Mesothelial cell of epicardium (in vitro differentiated cells): Measurements from ENCODE around the gene GLA. TPM values are rescaled to one million over a fixed set of nuclear protein-coding genes. Genes with fewer than 3 reads are reported as not detected.

ENCODE experiments used
- DNase-seq, 2 experiments: peaks; one replicate each; pipeline ENCODE4 v3.0.0; 2021; ENCODE audit warnings: low spot score in 2 of 2; ENCODE audit not compliant: unreplicated experiment in 2 of 2
- H3K27ac Mint-ChIP-seq: 2 replicates; pipeline ENCODE4 v1.8.0; 2021; ENCODE audit warnings: mixed read lengths
- H3K27me3 Mint-ChIP-seq: 2 replicates; pipeline ENCODE4 v1.8.0; 2021; ENCODE audit warnings: low read depth, mixed read lengths
- H3K36me3 Mint-ChIP-seq: 2 replicates; pipeline ENCODE4 v1.8.0; 2021; ENCODE audit warnings: mixed read lengths
- H3K4me1 Mint-ChIP-seq: 2 replicates; pipeline ENCODE4 v1.8.0; 2021; ENCODE audit warnings: mixed read lengths
- H3K4me3 Mint-ChIP-seq: 2 replicates; pipeline ENCODE4 v1.8.0; 2021; ENCODE audit warnings: mild to moderate bottlenecking, moderate library complexity, mixed read lengths
- H3K9me3 Mint-ChIP-seq: 2 replicates; pipeline ENCODE4 v1.8.0; 2021; ENCODE audit warnings: mixed read lengths
- total RNA-seq: library from RNA; stranded (reverse); gene quantifications from 3 replicates; pipeline ENCODE4 v1.2.1, GENCODE V29; 2021
- TF ChIP-seq, protein P1 (sequence below): fragments of 200-600 bp; sonication (generic); IDR thresholded peaks from one replicate; pipeline ENCODE4 v1.5.0; 2021; ENCODE audit warnings: antibody characterized with exemption; ENCODE audit not compliant: unreplicated experiment

The GLA gene
- total RNA-seq, 1 donor from 2014 or later, result 25.0 TPM

DNA sequence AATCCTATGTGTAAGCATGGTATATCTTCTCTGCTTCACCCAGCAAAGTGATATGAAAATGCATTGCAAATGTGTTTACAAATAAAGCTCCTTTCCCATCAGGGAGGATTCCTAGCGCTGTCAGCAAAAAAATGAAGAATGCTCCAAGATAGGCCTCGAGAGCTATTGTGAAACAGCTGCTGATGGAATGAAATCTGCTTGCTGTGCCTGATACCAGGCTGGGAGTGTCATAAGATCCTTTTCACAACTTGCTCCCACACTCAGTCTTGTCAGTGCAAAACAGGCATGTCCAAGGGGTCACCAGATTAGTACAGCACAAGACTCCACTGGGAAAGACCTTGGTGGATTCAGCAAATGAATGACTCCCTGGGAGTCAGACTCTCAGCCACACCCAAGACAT lies 34.4 kb upstream of the GLA start:
- Mint-ChIP-seq H3K27me3 (no peaks in the 10 kb centered on the region), H3K9me3 (peaks cover 39% of the 10 kb centered on the region), H3K27ac (no peak overlapping the region), H3K4me3 (no peak overlapping the region), H3K4me1 (no peaks in the 10 kb centered on the region), H3K36me3 (peaks cover 57% of the 10 kb centered on the region)
- DNase-seq, result no peak
- TF ChIP-seq, protein P1, sequence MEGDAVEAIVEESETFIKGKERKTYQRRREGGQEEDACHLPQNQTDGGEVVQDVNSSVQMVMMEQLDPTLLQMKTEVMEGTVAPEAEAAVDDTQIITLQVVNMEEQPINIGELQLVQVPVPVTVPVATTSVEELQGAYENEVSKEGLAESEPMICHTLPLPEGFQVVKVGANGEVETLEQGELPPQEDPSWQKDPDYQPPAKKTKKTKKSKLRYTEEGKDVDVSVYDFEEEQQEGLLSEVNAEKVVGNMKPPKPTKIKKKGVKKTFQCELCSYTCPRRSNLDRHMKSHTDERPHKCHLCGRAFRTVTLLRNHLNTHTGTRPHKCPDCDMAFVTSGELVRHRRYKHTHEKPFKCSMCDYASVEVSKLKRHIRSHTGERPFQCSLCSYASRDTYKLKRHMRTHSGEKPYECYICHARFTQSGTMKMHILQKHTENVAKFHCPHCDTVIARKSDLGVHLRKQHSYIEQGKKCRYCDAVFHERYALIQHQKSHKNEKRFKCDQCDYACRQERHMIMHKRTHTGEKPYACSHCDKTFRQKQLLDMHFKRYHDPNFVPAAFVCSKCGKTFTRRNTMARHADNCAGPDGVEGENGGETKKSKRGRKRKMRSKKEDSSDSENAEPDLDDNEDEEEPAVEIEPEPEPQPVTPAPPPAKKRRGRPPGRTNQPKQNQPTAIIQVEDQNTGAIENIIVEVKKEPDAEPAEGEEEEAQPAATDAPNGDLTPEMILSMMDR, result no peak

DNA sequence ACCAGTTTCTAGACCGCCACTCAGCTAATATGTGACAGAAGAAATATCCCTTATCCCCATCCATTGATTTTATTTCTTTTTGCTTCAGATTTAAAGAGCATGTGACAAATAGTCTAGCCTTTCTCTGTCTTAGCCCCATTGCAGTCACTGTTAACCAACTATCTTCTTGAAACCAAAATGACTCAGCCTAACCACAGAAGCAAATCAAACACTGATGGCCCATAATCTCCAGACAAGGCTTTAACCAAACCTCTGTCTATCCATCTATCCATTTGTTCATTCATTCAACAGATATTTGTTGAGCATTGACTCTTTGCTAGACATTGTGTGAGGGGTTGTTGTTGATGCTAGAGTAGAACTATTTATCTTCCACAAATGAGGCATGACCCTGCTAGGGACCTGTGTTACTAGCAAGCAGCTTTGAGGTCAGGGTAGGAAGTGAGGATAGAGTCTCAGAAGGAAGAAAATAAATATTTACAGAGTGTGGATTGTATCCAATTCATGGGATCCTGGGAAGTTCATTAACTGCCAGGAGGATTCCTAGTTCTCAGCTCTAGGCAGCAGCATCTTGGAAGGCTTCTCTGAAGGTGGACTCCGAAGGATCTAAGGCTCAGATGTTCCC lies 22.8 kb upstream of the GLA start:
- no peak overlapping the region for H3K4me3 Mint-ChIP-seq
- no peak for DNase-seq
- H3K4me1 Mint-ChIP-seq, result no peaks in the 10 kb centered on the region
- H3K9me3 Mint-ChIP-seq, result peaks cover 32% of the 10 kb centered on the region
- no peaks in the 10 kb centered on the region for H3K27me3 Mint-ChIP-seq
- H3K27ac Mint-ChIP-seq, result no peak overlapping the region
- peaks cover 37% of the 10 kb centered on the region for H3K36me3 Mint-ChIP-seq
- TF ChIP-seq, protein P1, result no peak

DNA sequence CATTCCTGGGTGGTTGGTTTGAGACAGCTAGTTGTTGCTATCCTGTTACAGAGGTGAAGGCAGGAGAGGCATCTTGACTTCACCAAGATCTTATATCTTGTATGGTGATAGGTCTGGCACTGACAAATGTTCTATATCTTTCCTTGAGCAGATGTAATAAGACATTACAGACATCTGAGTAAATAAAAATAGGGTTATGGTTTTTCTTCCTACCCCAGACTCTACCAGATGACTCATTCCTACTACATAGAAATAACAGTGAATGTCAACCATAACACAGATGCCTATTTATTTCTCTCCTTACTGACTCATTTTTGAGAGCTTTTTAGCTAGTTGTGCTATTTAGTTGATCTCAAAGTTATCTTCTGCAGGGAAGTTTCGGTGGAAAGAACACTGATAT lies 22.2 kb upstream of the GLA start:
- Mint-ChIP-seq H3K36me3 (peaks cover 36% of the 10 kb centered on the region), H3K27ac (no peak overlapping the region), H3K27me3 (no peaks in the 10 kb centered on the region), H3K9me3 (peaks cover 35% of the 10 kb centered on the region), H3K4me1 (no peaks in the 10 kb centered on the region), H3K4me3 (no peak overlapping the region)
- TF ChIP-seq, protein P1, result no peak
- no peak for DNase-seq

DNA sequence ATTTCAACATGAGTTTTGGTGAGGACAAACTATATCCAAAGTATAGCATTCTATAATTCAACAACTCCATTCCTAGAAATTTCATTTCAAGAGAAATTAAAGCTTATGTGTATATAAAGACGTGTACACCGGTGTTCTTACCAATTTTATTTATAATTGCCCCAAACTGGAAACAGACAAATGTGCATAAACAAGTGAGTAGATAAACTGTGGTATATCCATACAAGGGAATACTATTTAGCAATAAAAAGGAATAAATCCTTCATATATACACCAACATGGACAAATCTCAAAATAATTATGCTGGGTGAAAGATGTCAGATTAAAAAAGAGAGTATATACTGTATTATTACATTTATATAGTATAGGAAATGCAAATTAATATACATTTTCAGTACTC lies 20.2 kb upstream of the GLA start:
- Mint-ChIP-seq H3K4me3 (no peak overlapping the region), H3K27ac (no peak overlapping the region), H3K9me3 (peaks cover 35% of the 10 kb centered on the region), H3K27me3 (no peaks in the 10 kb centered on the region), H3K4me1 (no peaks in the 10 kb centered on the region), H3K36me3 (peaks cover 37% of the 10 kb centered on the region)
- TF ChIP-seq, protein P1, result no peak
- DNase-seq, result no peak

DNA sequence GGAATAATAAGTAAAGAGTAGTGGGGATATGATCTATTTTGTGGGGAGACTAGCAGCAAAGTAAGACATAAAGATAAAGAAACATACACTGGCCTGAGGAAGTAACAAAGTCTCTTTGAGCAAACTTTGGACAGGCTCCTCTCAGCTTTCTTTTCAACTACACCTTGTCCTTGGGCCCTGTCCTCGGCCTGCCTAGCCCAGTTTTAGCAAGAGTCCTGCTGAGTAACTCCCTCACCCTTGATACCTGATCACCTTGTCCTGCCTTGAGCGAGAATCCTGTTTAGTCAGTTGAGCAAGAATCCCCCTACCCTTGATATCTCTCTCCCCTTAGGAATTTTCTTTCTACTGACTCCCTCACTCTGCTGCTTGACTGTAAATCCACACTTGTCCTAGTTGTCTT lies 11.8 kb upstream of the GLA start:
- peaks cover 12% of the 10 kb centered on the region for H3K36me3 Mint-ChIP-seq
- peak overlapping the region; percentile 92 for H3K27ac Mint-ChIP-seq
- H3K9me3 Mint-ChIP-seq, result peaks cover 19% of the 10 kb centered on the region
- peak overlapping the region; percentile 92 for H3K4me3 Mint-ChIP-seq
- TF ChIP-seq, protein P1, result no peak
- no peaks in the 10 kb centered on the region for H3K27me3 Mint-ChIP-seq
- H3K4me1 Mint-ChIP-seq, result peaks cover 45% of the 10 kb centered on the region
- no peak for DNase-seq
